HG03521 (cell line): Measurements from ENCODE around the gene KCNMA1.

Source experiments
- ATAC-seq: cut with Tn5 transposase; IDR thresholded peaks from one replicate; pipeline ENCODE4 v1.9.1; 2021; ENCODE audit warnings: mild to moderate bottlenecking, moderate library complexity; ENCODE audit not compliant: unreplicated experiment

The KCNMA1 gene

DNA sequence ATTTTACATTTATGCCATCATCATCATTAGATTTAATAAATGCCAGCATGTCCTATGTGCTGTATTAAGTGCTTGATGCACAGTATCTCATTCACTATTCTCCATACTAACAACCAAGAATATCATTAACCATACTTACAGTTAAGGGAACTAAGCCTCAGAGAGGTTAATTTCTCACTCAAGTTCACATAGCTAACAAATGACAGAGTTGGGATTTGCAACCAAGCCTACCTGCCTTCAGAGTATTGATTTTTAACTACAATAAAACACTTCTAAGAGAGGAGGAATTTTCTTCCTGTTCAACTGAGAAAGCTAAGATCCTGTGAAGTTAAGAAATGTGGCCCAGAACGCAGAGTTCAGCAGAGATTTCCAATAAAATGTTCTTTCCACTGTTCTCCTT is 403.0 kb downstream of the KCNMA1 start:
- no peak for ATAC-seq

- no peak for ATAC-seq
These were observed 404.1 kb downstream of the KCNMA1 start for GRCh38 chr10:77233466-77233865.

DNA sequence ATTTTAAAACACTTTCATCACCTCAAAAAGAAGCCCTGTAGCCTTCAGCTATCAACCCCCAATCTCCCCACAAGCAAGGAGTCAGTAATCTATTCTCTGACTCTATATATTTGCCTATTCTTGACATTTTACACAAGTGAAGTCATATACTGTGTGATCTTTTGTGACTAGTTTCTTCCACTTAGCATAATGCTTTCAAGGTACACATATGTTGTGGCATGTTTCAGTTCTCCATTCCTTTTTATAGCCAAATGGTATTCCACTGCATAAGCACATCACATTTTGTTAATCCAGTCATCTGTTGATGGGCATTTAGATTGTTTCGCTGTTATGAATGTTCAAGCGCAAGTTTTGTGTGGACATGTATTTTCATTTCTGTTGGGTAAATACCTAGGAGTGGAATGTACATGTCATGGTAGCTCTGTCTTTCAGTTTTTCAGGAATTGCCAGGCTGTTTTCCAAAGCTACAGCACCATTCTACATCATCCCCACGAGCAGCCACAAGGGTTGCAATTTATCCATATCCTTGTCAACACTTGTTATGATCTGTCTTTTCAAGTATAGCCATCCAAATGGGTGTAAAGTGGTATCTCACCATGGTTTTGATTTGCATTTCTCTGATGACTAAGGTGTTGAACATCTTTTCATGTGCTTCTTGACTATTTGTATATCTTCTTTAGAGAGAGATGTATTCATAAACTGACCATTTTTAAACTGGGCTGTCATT is 405.6 kb downstream of the KCNMA1 start:
- ATAC-seq: no peak

DNA sequence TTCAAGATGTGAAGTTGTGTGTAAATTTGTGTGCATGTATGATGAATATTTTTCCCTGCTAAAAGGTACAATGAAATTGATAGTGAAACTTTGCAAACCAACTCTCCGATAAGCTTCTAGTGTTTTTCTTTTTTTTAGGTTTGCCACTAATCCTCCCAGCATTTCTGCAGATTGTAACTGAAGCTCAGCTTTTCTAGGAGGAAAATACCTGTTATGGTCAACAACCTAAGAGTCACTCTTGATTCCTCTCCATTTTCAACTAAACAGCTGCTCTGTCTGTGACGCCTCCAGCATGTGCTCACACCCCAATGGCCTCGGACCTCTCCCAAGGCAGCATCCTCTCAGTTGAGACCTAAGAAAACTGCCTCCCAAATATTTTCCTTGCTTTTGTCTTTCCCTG is 406.2 kb downstream of the KCNMA1 start:
- no peak for ATAC-seq

DNA sequence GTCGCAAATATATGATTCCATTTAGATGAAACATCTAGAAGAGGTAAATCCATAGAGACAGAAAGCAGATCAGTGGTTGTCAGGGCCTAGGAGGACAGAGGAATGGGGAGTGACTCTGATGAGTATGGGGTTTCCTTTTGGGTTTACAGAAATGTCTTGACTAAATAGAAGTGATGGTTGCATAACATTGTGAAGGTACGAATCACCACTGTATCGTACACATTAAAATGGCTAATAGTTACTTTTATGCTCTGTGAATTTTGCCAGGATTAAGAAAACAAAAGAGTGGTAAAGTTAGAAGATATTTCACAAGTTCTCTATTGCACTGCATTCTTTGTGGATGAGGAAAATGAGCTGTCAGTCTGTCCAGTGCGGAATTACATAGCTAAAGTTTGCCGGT is 407.4 kb downstream of the KCNMA1 start:
- ATAC-seq: no peak

GRCh38 chr10:77229704-77230103 is 407.9 kb downstream of the KCNMA1 start:
- no peak for ATAC-seq

DNA sequence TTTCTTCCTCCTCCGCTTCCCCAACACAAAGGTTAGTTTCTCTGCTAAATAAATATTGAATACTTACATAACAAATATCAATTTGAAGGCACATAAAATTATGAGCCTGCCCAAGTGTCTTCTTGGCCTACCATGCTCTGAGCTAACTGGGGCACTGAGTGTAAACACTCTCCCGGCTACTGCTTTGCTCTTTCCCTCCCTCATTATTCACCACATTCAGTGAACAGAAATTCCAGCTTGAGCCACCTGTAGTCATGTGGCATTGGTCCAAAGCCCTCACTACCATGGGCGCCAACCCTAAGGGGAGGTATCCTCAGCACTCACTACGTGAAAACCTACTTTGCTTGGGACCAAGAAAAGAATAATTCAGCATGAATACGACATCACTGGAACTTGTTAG is 409.0 kb downstream of the KCNMA1 start:
- no peak for ATAC-seq

- ATAC-seq: no peak
These were observed 410.6 kb downstream of the KCNMA1 start for GRCh38 chr10:77226853-77227565.

- ATAC-seq: no peak
These were observed 411.2 kb downstream of the KCNMA1 start for GRCh38 chr10:77226452-77226851.

DNA sequence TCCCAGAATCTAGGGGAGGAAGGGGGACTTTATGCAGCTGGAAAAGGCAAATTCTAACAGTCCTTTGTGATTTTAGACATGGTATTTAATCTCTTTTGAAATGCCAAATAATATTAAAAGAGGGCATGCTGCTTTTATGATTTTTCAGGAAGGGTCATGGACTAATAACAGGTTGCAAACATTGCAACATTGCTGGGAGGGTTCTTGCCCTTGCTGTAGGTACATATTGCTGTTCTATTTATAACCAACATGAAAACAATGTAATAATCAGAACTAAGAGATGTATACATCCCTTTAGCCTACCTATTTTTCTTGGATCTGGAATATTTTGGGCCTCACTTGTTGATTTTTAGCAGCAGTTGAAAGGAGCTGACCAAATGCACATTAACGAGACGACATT is 411.6 kb downstream of the KCNMA1 start:
- ATAC-seq: no peak

- ATAC-seq: no peak
These were observed 413.8 kb downstream of the KCNMA1 start for GRCh38 chr10:77223526-77224460.

DNA sequence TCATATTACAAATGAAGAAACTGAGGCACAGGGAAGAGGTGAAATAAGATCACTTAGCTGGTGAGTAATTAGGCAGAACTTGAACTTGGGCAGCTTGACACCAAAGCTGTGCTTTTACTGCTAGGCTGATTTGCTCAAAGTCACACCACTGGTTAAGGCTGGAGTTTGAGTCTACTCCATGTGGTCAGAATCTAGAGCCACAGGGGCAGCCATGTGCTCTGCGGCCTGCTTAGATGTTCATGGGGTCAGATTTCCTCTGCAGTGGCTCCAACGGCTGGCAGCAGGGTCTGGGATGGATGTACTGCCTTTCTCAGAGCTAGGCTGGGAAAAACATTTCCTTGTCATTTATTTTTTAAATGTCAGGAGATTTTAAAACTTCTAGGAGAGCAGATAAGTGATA is 417.5 kb downstream of the KCNMA1 start:
- no peak for ATAC-seq

DNA sequence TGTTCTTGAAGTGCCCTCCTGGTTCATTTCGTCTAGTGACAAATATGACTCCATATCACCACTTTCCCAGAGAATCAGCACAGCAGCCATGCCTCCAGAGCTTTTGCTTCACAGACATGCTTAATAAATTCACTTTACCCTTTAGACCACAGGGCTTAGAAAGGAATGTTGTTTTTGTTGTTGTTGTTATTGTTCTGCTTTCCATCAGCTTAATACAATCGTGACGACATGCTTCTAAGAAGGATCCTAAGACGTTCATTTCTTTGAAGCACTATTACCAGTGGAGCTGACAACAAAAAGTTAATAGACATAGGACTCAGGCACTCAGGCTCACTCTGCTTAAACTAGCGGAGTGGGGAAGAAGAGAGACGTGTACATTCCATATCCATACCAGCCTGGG is 418.6 kb downstream of the KCNMA1 start:
- ATAC-seq: no peak

- ATAC-seq: no peak
These were observed 422.8 kb downstream of the KCNMA1 start for GRCh38 chr10:77214799-77215198.

DNA sequence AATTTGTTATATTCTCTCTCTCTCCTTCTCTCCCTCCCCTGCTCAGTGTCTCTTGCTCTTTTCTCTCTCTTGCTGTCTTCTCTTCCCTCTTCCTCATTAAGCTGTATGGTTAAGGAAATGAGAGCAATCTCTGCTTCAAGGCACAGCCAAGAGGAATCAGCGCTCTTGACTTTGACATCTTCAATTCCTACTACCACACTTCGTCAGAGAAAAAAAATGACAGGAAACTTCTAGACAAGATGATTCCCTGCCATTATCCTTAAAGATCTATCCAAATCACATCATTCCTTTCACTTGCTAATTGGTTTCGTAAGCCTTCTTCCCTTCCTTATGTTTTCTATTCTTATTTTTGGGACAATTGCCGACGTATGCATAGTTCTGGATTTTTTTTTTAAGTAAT is 425.0 kb downstream of the KCNMA1 start:
- ATAC-seq: no peak

- ATAC-seq: no peak
These were observed 427.0 kb downstream of the KCNMA1 start for GRCh38 chr10:77210645-77211044.

GRCh38 chr10:77208684-77209256 is 428.8 kb downstream of the KCNMA1 start:
- no peak for ATAC-seq

GRCh38 chr10:77207828-77208185 is 429.8 kb downstream of the KCNMA1 start:
- no peak for ATAC-seq

- ATAC-seq: no peak
These were observed 430.3 kb downstream of the KCNMA1 start for GRCh38 chr10:77207182-77207827.

GRCh38 chr10:77205135-77205534 is 432.5 kb downstream of the KCNMA1 start:
- ATAC-seq: no peak

DNA sequence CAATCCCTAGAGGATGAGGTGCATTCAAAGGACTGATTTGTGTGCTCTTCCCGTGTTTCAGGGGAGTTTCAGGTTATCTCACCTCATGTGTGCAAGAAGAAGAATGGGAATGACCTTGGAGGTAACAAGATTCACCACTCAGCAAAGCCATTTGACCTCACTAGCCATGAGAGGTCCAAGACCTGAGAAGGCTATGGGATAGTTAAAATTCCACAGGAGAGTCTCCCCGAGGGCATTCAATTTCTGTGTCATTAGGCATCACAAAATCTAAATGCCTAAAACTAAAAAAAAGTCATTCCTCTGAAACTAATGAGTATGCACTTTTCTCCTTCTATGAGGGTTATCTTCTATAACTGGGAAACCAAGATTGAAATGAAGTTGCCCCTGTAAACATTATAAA is 433.4 kb downstream of the KCNMA1 start:
- no peak for ATAC-seq
